Adrenal gland (tissue), 5 donors: Measurements from ENCODE around the gene NECAB2.

ENCODE experiments used
- POLR2A ChIP-seq, 2 donors: fragments of 450-650 bp; IDR thresholded peaks; one replicate each; pipeline ENCODE4 v1.6.1; 2017; ENCODE audit warnings: antibody characterized with exemption in 2 of 2, mild to moderate bottlenecking in 2 of 2, moderate library complexity in 1 of 2
- TF ChIP-seq, protein P1 (sequence below), 6 experiments: fragments of 450-650 bp in 4 of 6; fragments of 200-600 bp in 2 of 6; sonication (generic) in 1 of 6; IDR thresholded peaks; 1 replicate in 5 of 6; 2 replicates in 1 of 6; pipeline versions ENCODE4 v1.5.1 to v1.8.0; 2016 to 2021; ENCODE audit warnings: antibody characterized with exemption in 6 of 6, mild to moderate bottlenecking in 2 of 6, moderate library complexity in 1 of 6
- donor health status: DM: no; HTN: no; CAD: no.

DNA sequence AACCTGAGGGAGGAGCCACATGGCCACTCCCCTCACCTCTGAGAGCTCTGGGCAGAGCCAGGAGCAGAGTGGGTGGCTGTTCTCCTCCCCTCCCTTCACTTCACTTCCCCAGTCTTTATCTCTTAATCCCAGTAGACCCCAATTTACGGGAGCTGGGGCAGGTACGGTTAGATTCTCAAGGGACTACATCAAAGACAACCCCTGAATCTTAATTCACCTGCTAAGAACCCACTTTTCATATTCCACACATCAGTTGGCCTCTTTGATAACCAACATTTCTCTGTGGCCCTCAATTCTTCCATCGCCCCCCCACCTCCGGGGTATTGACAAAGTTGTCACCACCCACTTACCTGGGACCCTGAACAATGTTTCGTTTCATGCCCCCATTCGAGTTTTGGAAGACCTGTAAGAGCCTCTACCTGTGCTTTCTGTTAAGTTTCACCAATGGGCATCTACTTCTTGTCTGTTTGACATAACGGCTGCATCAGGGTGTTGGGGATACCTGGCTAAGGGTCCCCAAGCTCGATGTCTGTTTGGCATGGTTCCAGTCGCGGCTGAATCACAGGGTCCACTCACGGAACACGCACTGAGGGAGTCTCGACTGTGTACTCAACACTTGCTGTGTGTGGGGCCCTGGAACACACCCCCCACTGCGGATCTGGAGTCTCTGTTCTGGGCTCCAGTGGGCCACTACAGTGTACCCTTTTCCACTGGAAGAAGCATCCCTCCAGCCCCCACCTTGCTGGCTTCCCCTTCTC, 46.7 kb downstream of the NECAB2 start:
- TF ChIP-seq, protein P1, sequence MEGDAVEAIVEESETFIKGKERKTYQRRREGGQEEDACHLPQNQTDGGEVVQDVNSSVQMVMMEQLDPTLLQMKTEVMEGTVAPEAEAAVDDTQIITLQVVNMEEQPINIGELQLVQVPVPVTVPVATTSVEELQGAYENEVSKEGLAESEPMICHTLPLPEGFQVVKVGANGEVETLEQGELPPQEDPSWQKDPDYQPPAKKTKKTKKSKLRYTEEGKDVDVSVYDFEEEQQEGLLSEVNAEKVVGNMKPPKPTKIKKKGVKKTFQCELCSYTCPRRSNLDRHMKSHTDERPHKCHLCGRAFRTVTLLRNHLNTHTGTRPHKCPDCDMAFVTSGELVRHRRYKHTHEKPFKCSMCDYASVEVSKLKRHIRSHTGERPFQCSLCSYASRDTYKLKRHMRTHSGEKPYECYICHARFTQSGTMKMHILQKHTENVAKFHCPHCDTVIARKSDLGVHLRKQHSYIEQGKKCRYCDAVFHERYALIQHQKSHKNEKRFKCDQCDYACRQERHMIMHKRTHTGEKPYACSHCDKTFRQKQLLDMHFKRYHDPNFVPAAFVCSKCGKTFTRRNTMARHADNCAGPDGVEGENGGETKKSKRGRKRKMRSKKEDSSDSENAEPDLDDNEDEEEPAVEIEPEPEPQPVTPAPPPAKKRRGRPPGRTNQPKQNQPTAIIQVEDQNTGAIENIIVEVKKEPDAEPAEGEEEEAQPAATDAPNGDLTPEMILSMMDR (IDR thresholded peaks at IDR 0.05), result no peak
- TF ChIP-seq POLR2A (IDR thresholded peaks at IDR 0.05), result no peak
